HG03280 (cell line): ENCODE results near the gene ZDHHC3.

Experiments
- ATAC-seq: cut with Tn5 transposase; IDR thresholded peaks from one replicate; pipeline ENCODE4 v1.9.1; 2021; ENCODE audit warnings: mild to moderate bottlenecking, moderate library complexity; ENCODE audit not compliant: unreplicated experiment

Gene ZDHHC3

GRCh38 chr3:44930911-44931310, 45.1 kb downstream of the ZDHHC3 start:
- ATAC-seq = no peak

GRCh38 chr3:44929782-44930181, 46.2 kb downstream of the ZDHHC3 start:
- no peak for ATAC-seq

DNA sequence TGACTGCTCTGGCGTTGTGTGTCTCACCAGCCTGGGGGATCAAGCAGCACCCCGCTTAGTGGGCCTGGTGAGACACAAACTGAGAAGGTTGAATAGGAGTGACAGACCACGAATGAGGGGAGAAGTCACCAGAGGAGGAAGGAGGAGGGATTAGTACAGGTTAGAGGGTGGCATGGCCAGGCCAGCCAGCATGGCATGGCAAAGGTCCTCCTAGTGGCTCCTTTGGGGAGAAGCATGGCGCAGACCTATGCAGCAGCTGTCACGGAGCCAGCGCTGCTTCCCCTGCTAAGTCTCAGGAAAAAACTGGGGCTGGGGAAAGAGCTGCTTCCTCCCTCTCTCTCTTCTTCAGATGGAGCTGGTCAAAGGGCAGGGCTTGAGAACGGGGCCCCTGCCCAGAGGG, 48.6 kb downstream of the ZDHHC3 start:
- ATAC-seq = no peak

DNA sequence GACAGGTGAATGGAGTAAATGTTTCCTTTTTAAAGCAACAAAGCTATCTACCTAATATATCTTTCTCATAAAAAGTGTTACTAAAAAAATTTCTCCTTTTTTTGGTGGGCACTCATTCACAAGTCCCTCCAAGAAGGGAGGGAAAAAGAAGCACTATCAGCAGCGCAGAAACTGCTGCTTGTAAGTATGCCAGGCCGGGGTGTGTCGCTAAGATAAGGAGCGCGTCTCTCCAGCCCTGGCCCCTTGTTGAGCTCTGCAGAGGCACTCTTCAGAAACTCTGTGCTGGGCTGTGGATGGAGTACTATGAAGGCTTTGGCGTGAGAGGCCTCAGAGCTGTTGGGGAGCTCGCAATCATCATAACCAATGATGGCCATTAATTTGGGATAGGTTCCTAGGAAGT, 49.1 kb downstream of the ZDHHC3 start:
- ATAC-seq = no peak

DNA sequence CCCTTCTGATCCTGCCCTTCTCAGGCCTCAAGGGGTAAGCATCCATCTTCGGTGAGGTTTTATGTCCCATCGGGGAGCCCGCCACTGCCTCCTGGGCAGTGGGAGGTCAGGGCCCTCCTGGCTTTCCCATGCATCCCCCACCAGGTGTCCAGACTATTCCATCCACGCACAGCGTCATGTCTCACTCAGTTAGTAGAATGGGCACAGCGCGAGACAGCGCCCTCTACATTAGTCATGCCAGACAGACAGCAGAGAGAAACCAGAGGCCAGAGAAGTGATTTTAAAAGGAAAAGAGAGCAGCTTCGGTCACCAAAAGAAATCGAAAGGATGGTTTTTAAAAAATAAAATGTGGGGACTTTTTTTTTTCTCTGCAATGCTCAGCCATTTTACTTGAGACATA, 49.8 kb downstream of the ZDHHC3 start:
- ATAC-seq = no peak

GRCh38 chr3:44924457-44925084, 51.4 kb downstream of the ZDHHC3 start:
- no peak for ATAC-seq

- no peak for ATAC-seq
Observed at GRCh38 chr3:44923632-44924456, 52.1 kb downstream of the ZDHHC3 start.

- no peak for ATAC-seq
Observed at GRCh38 chr3:44920081-44920480, 55.9 kb downstream of the ZDHHC3 start.

DNA sequence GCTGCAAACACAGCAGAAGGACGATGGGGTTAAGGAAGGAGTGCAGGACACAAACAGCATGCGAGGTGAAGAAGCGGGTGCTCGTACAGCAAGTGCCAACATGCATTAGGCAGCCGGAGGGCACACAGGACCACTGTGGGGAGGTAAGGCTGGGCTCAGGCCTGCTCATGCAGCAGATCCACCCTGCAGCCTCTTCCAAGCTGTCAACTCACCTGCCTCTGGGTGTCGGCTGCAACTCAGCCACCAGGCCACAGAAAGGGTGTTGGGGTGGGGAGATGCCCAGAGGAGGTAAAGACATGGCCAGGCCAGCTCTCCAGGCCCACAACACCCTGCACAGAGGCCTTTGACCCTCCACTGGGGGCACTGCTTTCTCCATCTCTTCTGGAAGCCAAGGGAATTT, 57.4 kb downstream of the ZDHHC3 start:
- no peak for ATAC-seq

- no peak for ATAC-seq
Observed at GRCh38 chr3:44918087-44918486, 57.9 kb downstream of the ZDHHC3 start.

- no peak for ATAC-seq
Observed at GRCh38 chr3:44915702-44916438, 60.1 kb downstream of the ZDHHC3 start.

DNA sequence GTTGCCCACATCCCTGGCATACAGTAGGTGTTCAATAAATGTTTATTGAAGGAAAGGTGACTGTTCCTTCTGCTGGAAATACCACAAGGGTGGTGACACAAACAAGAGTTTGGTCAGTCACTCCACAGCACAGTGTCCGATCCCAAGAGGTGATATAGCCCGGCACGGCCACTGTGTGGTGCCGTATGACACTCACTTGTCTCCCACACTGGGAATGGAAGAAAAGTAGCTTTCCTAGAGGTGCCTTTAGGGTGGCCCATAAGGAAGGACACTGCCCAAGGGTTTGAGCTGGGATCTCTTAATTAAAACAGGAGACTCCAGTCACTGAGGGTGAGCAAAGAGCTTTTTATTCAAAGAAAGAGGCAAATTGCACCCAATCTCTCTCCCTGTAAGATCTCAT, 61.0 kb downstream of the ZDHHC3 start:
- ATAC-seq = no peak

DNA sequence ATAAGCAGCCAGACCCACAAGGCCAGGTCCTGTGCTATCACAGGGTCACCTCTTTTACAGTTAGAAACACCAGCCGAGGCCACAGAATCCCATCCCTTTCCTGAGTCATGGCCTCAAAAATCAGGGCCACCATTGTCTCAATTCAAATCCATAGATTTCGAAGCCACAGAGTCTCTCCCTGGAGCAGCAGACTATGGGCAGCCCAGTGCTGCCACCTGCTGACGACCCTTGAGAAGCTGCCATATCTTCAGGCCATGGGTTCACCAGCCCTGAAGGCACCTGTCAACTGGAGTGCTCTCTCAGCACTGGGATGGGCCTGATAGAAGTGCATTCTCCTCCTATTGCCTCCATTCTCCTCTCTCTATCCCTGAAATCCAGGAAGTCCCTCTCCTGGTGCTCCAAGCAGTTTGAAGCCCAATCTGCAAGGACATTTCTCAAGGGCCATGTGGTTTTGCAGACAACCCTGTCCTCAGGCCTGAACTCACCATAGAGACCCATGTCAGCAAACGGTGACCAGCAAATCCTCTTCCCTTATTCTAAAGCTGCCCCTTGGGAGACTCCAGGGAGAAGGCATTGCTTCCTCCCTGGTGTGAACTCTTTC, 62.0 kb downstream of the ZDHHC3 start:
- ATAC-seq = no peak

DNA sequence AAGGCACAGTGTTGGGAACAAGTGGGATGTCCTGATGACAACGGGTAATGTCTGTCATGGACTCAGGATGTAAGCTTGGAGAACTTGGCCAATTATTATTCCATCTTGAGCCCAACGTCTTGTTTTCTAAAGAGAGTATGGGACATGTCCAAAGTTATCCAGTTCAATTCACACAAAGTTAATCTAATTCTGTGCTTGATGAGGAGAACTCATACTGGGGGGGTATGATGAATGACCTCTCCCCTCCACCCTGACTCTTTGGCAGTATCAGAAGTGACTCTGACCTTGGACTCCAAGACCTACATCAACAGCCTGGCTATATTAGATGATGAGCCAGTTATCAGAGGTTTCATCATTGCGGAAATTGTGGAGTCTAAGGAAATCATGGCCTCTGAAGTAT, 65.3 kb downstream of the ZDHHC3 start:
- ATAC-seq = no peak

GRCh38 chr3:44909063-44909462, 66.9 kb downstream of the ZDHHC3 start:
- no peak for ATAC-seq

GRCh38 chr3:44907612-44908011, 68.4 kb downstream of the ZDHHC3 start:
- no peak for ATAC-seq

DNA sequence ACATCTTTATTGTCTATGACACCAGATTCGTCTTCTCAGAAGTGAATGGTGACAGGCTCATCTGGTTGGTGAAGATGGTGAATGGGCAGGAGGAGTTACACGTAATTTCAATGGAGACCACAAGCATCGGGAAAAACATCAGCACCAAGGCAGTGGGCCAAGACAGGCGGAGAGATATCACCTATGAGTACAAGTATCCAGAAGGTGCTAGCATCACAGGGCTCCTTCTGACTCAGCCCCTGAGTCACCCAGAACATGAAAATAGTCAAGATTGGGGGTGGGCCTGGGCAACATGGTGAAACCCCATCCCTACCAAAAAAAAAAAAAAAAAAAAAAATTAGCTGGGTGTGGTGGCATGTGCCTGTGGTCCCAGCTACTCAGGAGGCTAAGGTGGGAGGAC, 69.0 kb downstream of the ZDHHC3 start:
- ATAC-seq = no peak

DNA sequence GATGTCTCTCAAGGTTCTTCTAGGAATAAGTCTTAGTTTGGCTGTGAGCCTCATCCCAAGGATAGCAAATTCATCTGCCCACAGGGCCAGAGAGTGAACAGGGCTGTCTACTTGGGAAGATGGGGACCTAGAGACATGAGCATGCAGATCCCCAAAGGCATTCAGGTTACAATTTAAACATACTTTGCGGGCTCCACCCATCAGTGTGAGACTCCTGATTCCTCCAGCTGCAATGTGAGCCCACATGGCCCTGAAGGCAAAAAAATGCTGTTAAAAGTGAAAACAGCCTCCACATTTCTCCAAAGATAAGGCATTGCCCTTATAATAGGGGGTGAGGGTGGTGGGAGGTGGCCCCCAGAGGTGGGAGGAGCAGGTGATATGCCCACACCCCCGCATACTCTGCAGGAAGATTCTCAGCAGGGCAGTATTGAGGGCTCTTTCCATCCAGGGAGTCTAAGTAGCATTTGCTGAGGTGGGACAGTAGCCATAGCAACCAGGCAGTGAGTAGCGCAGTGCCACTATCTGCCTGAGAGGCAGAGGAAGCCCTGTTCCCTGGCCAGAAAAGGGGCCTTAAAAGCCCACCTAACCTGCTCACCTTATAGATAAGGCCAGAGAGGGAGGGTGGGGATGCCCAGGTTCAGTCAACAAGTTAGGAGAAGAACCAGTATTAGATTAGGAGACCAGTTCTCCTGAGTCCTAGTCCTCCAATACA, 70.4 kb downstream of the ZDHHC3 start:
- ATAC-seq = no peak

DNA sequence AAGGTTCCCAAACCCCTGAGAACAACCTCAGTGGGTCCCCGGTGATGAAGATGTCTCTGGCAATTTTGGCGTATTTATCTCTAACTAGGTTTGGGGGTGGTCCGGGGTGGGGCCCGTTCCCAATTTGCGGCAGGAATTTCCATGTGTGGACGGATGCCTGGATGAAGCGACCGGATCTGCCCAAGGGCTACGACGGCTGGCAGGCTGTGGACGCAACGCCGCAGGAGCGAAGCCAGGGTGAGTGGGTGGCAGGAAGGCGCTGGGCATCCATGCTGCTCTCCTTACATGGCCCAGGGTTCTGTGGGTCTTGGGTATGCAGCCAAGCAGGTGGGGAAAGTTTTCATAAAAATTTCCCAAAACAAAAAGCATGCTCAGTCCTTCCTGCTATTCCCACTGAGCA, 72.2 kb downstream of the ZDHHC3 start:
- ATAC-seq = no peak

DNA sequence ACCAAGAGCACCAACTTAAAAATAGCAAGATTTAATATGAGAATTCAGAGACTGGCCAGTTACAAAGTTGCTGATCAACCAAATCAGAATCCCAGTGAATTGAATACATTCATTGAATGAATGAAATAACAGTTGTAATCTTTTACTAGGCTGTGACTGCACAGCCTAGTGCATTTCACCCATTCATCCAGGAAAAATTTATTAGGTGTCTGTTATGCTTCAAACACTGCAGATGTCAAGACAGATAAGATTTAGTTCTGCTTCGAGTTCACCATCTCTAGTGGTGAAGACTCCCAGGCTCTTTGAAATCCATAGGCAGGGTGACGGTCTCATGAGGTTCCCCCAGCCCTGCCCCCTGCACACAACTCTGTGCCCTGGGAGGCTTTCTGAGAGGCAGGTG, 72.7 kb downstream of the ZDHHC3 start:
- ATAC-seq = no peak

GRCh38 chr3:44902628-44903027, 73.3 kb downstream of the ZDHHC3 start:
- no peak for ATAC-seq
